GM12878 (cell line): ENCODE measurements around the gene TUBD1. TPM values are rescaled to one million over a fixed set of nuclear protein-coding genes. Genes with fewer than 3 reads are reported as not detected.
A peak's percentile ranks its signal among the peaks of the same experiment; 100 is the strongest.

Experiments used
- ATAC-seq: fragments of 200-7000 bp; cut with Tn5 transposase; 3 replicates; pipeline ENCODE4 v1.9.1; 2020; ENCODE audit warnings: mild to moderate bottlenecking, moderate library complexity
- BruUV-seq: library from RNA; stranded (reverse); fragments of 400-500 nt; replicated peaks from 2 replicates; lab custom pipeline; 2021; lab: Mats Ljungman, UMichigan
- CTCF ChIA-PET: fragments of 300-600 bp; sonication (Branson Sonifier 250); formaldehyde crosslinking; extraction: SDS; loops from one replicate; lab custom pipeline; 2021; ENCODE audit warnings: inconsistent platforms; lab: Yijun Ruan, JAX
- POLR2A ChIA-PET: fragments of 350-600 bp; formaldehyde crosslinking; extraction: SDS; loops from one replicate; lab custom pipeline; 2021; ENCODE audit warnings: inconsistent platforms; lab: Charles Lee
- RAD21 ChIA-PET: fragments of 300-600 bp; sonication (Branson Sonifier 250); formaldehyde crosslinking; loops from one replicate; lab custom pipeline; 2023; ENCODE audit warnings: antibody characterized with exemption; ENCODE audit not compliant: unreplicated experiment; lab: Charles Lee
- SMC1A ChIA-PET: fragments of 300-600 bp; sonication (Branson Sonifier 250); formaldehyde crosslinking; loops from one replicate; lab custom pipeline; 2023; ENCODE audit not compliant: unreplicated experiment, uncharacterized antibody; lab: Charles Lee
- DNase-seq: peaks from one replicate; pipeline ENCODE4 v3.0.0-alpha.2; 2011; ENCODE audit warnings: low read depth, low spot score
- FAIRE-seq: peaks from 3 replicates; lab custom pipeline; 2011; peaks lifted over from hg19 to GRCh38; lab: Jason Lieb, UNC
- H2AFZ ChIP-seq: 2 replicates; pipeline ENCODE4 v1.6.0; 2011; ENCODE audit warnings: low read depth, low read length, control low read depth; ENCODE audit not compliant: control insufficient read depth
- H3K27ac ChIP-seq: 2 replicates; pipeline ENCODE4 v1.5.1; 2011; ENCODE audit warnings: control low read depth; ENCODE audit not compliant: control insufficient read depth, insufficient read depth
- H3K27me3 ChIP-seq, 2 experiments: replicated peaks in 1 of 2; 2 replicates each; pipeline versions ENCODE4 v1.6.0 to v1.6.1; 2011; ENCODE audit warnings: low read length in 1 of 2; ENCODE audit not compliant: control insufficient read depth in 2 of 2, insufficient read depth in 2 of 2
- H3K36me3 ChIP-seq, 2 experiments: 2 replicates each; pipeline ENCODE4 v1.5.1; 2011; ENCODE audit warnings: low read length in 1 of 2; ENCODE audit not compliant: control insufficient read depth in 2 of 2, insufficient read depth in 2 of 2
- H3K4me1 ChIP-seq: 2 replicates; pipeline ENCODE4 v1.6.1; 2011; ENCODE audit warnings: mild to moderate bottlenecking, low read length, moderate library complexity, mixed read lengths; ENCODE audit not compliant: control insufficient read depth, insufficient read depth
- H3K4me2 ChIP-seq: 2 replicates; pipeline ENCODE4 v1.6.0; 2011; ENCODE audit warnings: control low read depth; ENCODE audit not compliant: control insufficient read depth, insufficient read depth
- H3K4me3 ChIP-seq: fragments of 200-600 bp; sonication (generic); 2 replicates; pipeline ENCODE4 v1.5.1; 2016
- H3K79me2 ChIP-seq: 2 replicates; pipeline ENCODE4 v1.6.0; 2011; ENCODE audit warnings: low read length; ENCODE audit not compliant: control insufficient read depth, insufficient read depth
- H3K9ac ChIP-seq: 2 replicates; pipeline ENCODE4 v1.8.0; 2011; ENCODE audit warnings: low read length, control low read depth, mixed read lengths; ENCODE audit not compliant: control insufficient read depth, insufficient read depth
- H3K9me3 ChIP-seq: replicated peaks from 3 replicates; pipeline ENCODE4 v1.5.1; 2011; ENCODE audit warnings: mild to moderate bottlenecking, low read length; ENCODE audit not compliant: control insufficient read depth, insufficient read depth
- H4K20me1 ChIP-seq: 2 replicates; pipeline ENCODE4 v1.6.0; 2011; ENCODE audit not compliant: control insufficient read depth, insufficient read depth
- CBFB ChIP-seq: IDR thresholded peaks from 2 replicates; pipeline ENCODE4 v1.6.1; 2016; ENCODE audit warnings: antibody characterized with exemption, low read depth
- CHD2 ChIP-seq: IDR thresholded peaks from 2 replicates; pipeline ENCODE4 v1.6.1; 2011; ENCODE audit warnings: low read depth, low read length, improper control_type of control experiment, borderline replicate concordance
- EED ChIP-seq: sonication (generic); IDR thresholded peaks from 2 replicates; pipeline ENCODE4 v1.6.1; 2016; ENCODE audit warnings: antibody characterized with exemption, low read depth
- EGR1 ChIP-seq, 2 experiments: IDR thresholded peaks; 1 replicate in 1 of 2; 2 replicates in 1 of 2; pipeline ENCODE4 v1.6.1; 2011 to 2012; ENCODE audit warnings: low read depth in 2 of 2, low read length in 2 of 2, borderline replicate concordance in 1 of 2, mild to moderate bottlenecking in 1 of 2, moderate library complexity in 1 of 2
- IKZF1 ChIP-seq: fragments of 450-650 bp; conservative IDR thresholded peaks from 2 replicates; pipeline ENCODE4 v1.6.1; 2017; ENCODE audit warnings: antibody characterized with exemption, mild to moderate bottlenecking
- IKZF2 ChIP-seq, 2 experiments: fragments of 450-650 bp; IDR thresholded peaks; 2 replicates each; pipeline ENCODE4 v1.6.1; 2017; ENCODE audit warnings: mild to moderate bottlenecking in 2 of 2, moderate library complexity in 2 of 2
- MTA2 ChIP-seq: fragments of 450-650 bp; IDR thresholded peaks from 2 replicates; pipeline ENCODE4 v1.6.1; 2016; ENCODE audit warnings: low read depth, mild to moderate bottlenecking, moderate library complexity
- MYC ChIP-seq: IDR thresholded peaks from 2 replicates; pipeline ENCODE4 v1.6.1; 2011; ENCODE audit warnings: mild to moderate bottlenecking, low read length, moderate library complexity, inconsistent platforms; ENCODE audit not compliant: insufficient read depth, insufficient replicate concordance, insufficient read length, severe bottlenecking
- NBN ChIP-seq: fragments of 450-650 bp; IDR thresholded peaks from 2 replicates; pipeline ENCODE4 v1.6.1; 2016
- NFIC ChIP-seq: IDR thresholded peaks from 2 replicates; pipeline ENCODE4 v1.6.1; 2012; ENCODE audit warnings: low read depth, mild to moderate bottlenecking, inconsistent platforms, low read length, moderate library complexity
- RAD51 ChIP-seq: fragments of 450-650 bp; IDR thresholded peaks from 2 replicates; pipeline ENCODE4 v1.6.1; 2016; ENCODE audit warnings: moderate library complexity, mild to moderate bottlenecking, inconsistent platforms
- RUNX3 ChIP-seq: IDR thresholded peaks from 2 replicates; pipeline ENCODE4 v1.6.1; 2012; ENCODE audit warnings: low read length, inconsistent platforms
- SMC3 ChIP-seq: IDR thresholded peaks from 2 replicates; pipeline ENCODE4 v1.6.1; 2011; ENCODE audit warnings: low read length, improper control_type of control experiment, borderline replicate concordance
- STAT1 ChIP-seq: fragments of 450-650 bp; conservative IDR thresholded peaks from 2 replicates; pipeline ENCODE4 v1.6.1; 2014; ENCODE audit warnings: antibody characterized with exemption, mild to moderate bottlenecking
- TCF3 ChIP-seq: IDR thresholded peaks from 2 replicates; pipeline ENCODE4 v1.6.1; 2012; ENCODE audit warnings: low read depth, mild to moderate bottlenecking, low read length, borderline replicate concordance; ENCODE audit not compliant: insufficient read depth
- WGBS: methylation state at CpG from one replicate; pipeline ENCODE4 v1.1.6; 2016; ENCODE audit warnings: low lambda C conversion rate; ENCODE audit not compliant: insufficient replicate concordance, insufficient coverage; ENCODE audit errors: missing lambda C conversion rate; 5-methylcytosine and 5-hydroxymethylcytosine counted together
- in situ Hi-C: fragments of 300-500 bp; cut with MboI; formaldehyde crosslinking; loops from 9 replicates; pipeline ENCODE4 v1.14.3; 2018; ENCODE audit warnings: mixed read lengths
- intact Hi-C: fragments of 100-400 bp; cut with micrococcal nuclease; formaldehyde crosslinking; loops from one replicate; pipeline ENCODE4 v1.14.2; 2022; ENCODE audit not compliant: unreplicated experiment
- polyA plus RNA-seq, 11 experiments: library from polyadenylated mRNA; depleted of rRNA in 4 of 11; unstranded in 6 of 11; stranded (reverse) in 5 of 11; fragments of >200 nt; fragmentation: Nextera tagmentation in 4 of 11; fragmentation: Illumina TruSeq in 1 of 11; extraction: Ambion mirVana in 4 of 11; extraction: Trizol in 1 of 11; gene quantifications; 1 replicate in 1 of 11; 2 replicates in 10 of 11; pipeline versions ENCODE4 v1.2.1 to v1.2.3, GENCODE V29; 2011 to 2016; ENCODE audit warnings: inconsistent platforms in 2 of 11, missing spikeins in 2 of 11, low read depth in 1 of 11
- total RNA-seq, 4 experiments: library from RNA; depleted of rRNA in 3 of 4; stranded (reverse); fragments of >200 nt in 3 of 4; fragmentation: Illumina TruSeq in 1 of 4; extraction: Trizol in 1 of 4; gene quantifications; 2 replicates each; pipeline versions ENCODE4 v1.2.1 to v1.2.3, GENCODE V29; 2013 to 2021

Gene TUBD1
- total and polyA plus RNA-seq, 10 of the 15 experiments (the other 5 are each of a cell fraction or from before 2014, with no cell fraction given) = 5.3 to 10.8 (median 8.3) TPM

- TF ChIP-seq CHD2 (no peak), NBN (no peak)
- TF ChIP-seq, all 136 proteins: peak for 0
Observed at GRCh38 chr17:59814685-59815084, 78.1 kb downstream of the TUBD1 start (continued).

- no peaks in the 10 kb centered on the region for H3K9me3 ChIP-seq
- in situ Hi-C loops (no loop called here), intact Hi-C loops (no loop called here)
- H3K9ac ChIP-seq = no peak overlapping the region
- DNase-seq (no peak), ATAC-seq (no peak), FAIRE-seq (no peak)
- no TSS peak for BruUV-seq
- ChIA-PET RAD21 (interaction anchor here (1.0 to 1.2 kb wide), 3 partner anchors 11 to 15 kb away, joined by 3 to 6 read pairs (median 3); no protein-coding TSS in a partner anchor), SMC1A (interaction anchor here (0.8 to 1.4 kb wide), 7 partner anchors 8 to 45 kb away, joined by 3 to 6 read pairs (median 3); no protein-coding TSS in a partner anchor), POLR2A (no interaction called here), CTCF (interaction anchor here (1.1 to 1.3 kb wide), 2 partner anchors 14 to 52 kb away, joined by 3 read pairs; no protein-coding TSS in a partner anchor)
- no peaks in the 10 kb centered on the region for H4K20me1 ChIP-seq
- WGBS = 100% methylated on average over 1 of the region's 1 CpG
- no peaks in the 10 kb centered on the region for H3K27me3 ChIP-seq
- no peak overlapping the region for H3K4me2 ChIP-seq
- H2AFZ ChIP-seq = no peak overlapping the region
- no peak overlapping the region for H3K4me3 ChIP-seq
- no peaks in the 10 kb centered on the region; a peak in 1 of 4 replicates for H3K36me3 ChIP-seq
- no peaks in the 10 kb centered on the region for H3K79me2 ChIP-seq
- peaks cover 5% of the 10 kb centered on the region; the same call in 1 of the 2 replicates for H3K4me1 ChIP-seq
- H3K27ac ChIP-seq = no peak overlapping the region
- TF ChIP-seq SMC3 (no peak), TCF3 (no peak), RAD51 (no peak)
Observed at GRCh38 chr17:59814276-59814675, 78.5 kb downstream of the TUBD1 start.

GRCh38 chr17:59812139-59812538 lies 80.6 kb downstream of the TUBD1 start:
- BruUV-seq = no TSS peak
- CTCF ChIA-PET = no interaction called here
- no peak for TF ChIP-seq STAT1
- peak; percentile 87 for TF ChIP-seq RUNX3
- peak; percentile 51; the same call in 1 of the 2 replicates for TF ChIP-seq CBFB
- TF ChIP-seq MTA2 = peak; percentile 31; the same call in 1 of the 2 replicates
- TF ChIP-seq EED = 0 out of 2 replicates have a peak, but pooled peaks have one; percentile 29
- TF ChIP-seq IKZF1 = peak; percentile 54; the same call in 1 of the 2 replicates
- TF ChIP-seq IKZF2 (IDR thresholded peaks at IDR 0.05) = peak; percentile 61 to 66; a peak in 2 of 4 replicates
- peak; percentile 66; the same call in 1 of the 2 replicates for TF ChIP-seq NFIC
- TF ChIP-seq EGR1 (IDR thresholded peaks at IDR 0.05; ENCODE audit: borderline replicate concordance in 1 of 2, low read depth in 2 of 2, low read length in 2 of 2) = no peak
- no peak for TF ChIP-seq MYC

More at GRCh38 chr17:59812139-59812538, 80.6 kb downstream of the TUBD1 start:
- ChIA-PET SMC1A (interaction anchor here (1.0 to 2.0 kb wide), 2 partner anchors 15 to 25 kb away, joined by 4 to 6 read pairs; no protein-coding TSS in a partner anchor), POLR2A (interaction anchor here (0.6 to 2.9 kb wide), 3 partner anchors 16 to 82 kb away, joined by 3 to 14 read pairs (median 3); no protein-coding TSS in a partner anchor), RAD21 (interaction anchor here (1.0 kb wide), 1 partner anchor 58 kb away, joined by 4 read pairs; no protein-coding TSS in a partner anchor)
- Histone ChIP-seq H3K27ac (no peak overlapping the region), H3K4me1 (peaks cover 5% of the 10 kb centered on the region; the same call in 1 of the 2 replicates), H3K9me3 (no peaks in the 10 kb centered on the region), H3K4me3 (no peak overlapping the region), H3K4me2 (no peak overlapping the region), H3K79me2 (no peaks in the 10 kb centered on the region), H2AFZ (no peak overlapping the region), H3K9ac (no peak overlapping the region), H3K36me3 (no peaks in the 10 kb centered on the region; a peak in 1 of 4 replicates), H4K20me1 (no peaks in the 10 kb centered on the region), H3K27me3 (no peaks in the 10 kb centered on the region)
- peak; percentile 41 for FAIRE-seq
- ATAC-seq = peak; percentile 63
- intact Hi-C loops = no loop called here
- in situ Hi-C loops = no loop called here
- no peak for DNase-seq
- 8% methylated on average over 3 of the region's 3 CpGs for WGBS
